Vagina (tissue), 2 donors: ENCODE results near the gene PRSS1.

Source experiments
- POLR2AphosphoS5 ChIP-seq, 2 donors: sonication (generic); formaldehyde crosslinking; IDR thresholded peaks; one replicate each; pipeline ENCODE4 v1.9.0; 2017; ENCODE audit warnings: antibody characterized with exemption in 2 of 2, mild to moderate bottlenecking in 2 of 2, low read depth in 1 of 2; ENCODE audit not compliant: insufficient read depth in 1 of 2
- TF ChIP-seq, protein P1 (sequence below), 3 experiments: fragments of 450-650 bp in 2 of 3; fragments of 200-600 bp in 1 of 3; sonication (generic) in 1 of 3; IDR thresholded peaks; one replicate each; pipeline ENCODE4 v1.5.1; 2017 to 2019; ENCODE audit warnings: antibody characterized with exemption in 3 of 3, mild to moderate bottlenecking in 2 of 3, moderate library complexity in 2 of 3

DNA sequence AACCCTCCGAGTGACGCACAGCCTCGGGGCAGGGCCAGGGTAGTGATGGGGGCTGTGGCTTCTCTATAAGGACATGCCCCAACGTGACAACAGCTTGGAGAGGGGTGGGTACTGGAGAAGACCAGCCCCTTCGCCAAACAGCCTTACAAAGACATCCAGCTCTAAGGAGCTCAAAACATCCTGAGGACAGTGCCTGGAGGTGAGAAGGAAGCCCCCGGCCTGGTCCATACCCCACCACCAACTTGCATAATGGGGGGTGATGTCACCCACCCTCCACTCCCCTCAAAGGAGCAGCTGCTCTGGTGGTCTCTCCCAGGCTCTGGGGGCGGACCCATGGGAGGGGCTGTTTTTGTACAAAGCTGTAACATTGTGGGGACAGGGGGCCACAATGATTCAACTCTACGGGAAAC lies 36.6 kb downstream of the PRSS1 start:
- TF ChIP-seq POLR2AphosphoS5 (IDR thresholded peaks at IDR 0.05; ENCODE audit: insufficient read depth in 1 of 2, low read depth in 1 of 2) = peak in 1 of 2 donors; percentile 15
- TF ChIP-seq, protein P1, sequence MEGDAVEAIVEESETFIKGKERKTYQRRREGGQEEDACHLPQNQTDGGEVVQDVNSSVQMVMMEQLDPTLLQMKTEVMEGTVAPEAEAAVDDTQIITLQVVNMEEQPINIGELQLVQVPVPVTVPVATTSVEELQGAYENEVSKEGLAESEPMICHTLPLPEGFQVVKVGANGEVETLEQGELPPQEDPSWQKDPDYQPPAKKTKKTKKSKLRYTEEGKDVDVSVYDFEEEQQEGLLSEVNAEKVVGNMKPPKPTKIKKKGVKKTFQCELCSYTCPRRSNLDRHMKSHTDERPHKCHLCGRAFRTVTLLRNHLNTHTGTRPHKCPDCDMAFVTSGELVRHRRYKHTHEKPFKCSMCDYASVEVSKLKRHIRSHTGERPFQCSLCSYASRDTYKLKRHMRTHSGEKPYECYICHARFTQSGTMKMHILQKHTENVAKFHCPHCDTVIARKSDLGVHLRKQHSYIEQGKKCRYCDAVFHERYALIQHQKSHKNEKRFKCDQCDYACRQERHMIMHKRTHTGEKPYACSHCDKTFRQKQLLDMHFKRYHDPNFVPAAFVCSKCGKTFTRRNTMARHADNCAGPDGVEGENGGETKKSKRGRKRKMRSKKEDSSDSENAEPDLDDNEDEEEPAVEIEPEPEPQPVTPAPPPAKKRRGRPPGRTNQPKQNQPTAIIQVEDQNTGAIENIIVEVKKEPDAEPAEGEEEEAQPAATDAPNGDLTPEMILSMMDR (IDR thresholded peaks at IDR 0.05) = no peak
